T-helper 2 cell treated with Interferon-gamma antibody and Interleukin-4, amounts not matched to agents 100 ng/mL and 5 ng/mL, for 36 hours (primary cell): ENCODE results near the gene DENND1B. TPM values are rescaled to one million over a fixed set of nuclear protein-coding genes. Genes with fewer than 3 reads are reported as not detected.
"Not testable (repeated sequence)": the region's sequence is repeated elsewhere in the genome, so short reads cannot be mapped to it uniquely, and the experiment has no call there.

ENCODE experiments used
- intact Hi-C: fragments of 100-400 bp; cut with micrococcal nuclease; formaldehyde crosslinking; loops from one replicate; pipeline ENCODE4 v1.15.1; 2023
- total RNA-seq: library from RNA; stranded (reverse); gene quantifications from 2 replicates; pipeline ENCODE4 v1.2.3, GENCODE V29; 2022

The DENND1B gene
- total RNA-seq, 1 donor from 2014 or later: 55.9 TPM

DNA sequence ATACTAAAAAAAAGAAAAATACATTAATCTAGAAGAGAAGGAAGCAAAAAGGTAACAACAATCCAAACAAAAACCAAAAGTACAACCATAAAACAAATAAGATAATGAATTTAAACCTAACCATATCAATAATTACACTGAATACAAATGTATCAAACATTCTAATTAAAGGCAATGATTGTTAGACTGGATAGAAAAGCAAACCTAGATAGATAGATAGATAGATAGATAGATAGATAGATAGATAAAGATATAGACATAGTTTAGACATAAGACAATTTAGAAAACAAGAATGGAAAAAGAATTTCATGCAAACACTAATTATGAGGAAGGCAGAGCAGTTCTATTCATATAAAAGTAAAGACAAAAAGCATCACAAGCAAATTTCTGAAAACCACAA is 24.9 kb downstream of the DENND1B start:
- intact Hi-C loops: no loop called here

DNA sequence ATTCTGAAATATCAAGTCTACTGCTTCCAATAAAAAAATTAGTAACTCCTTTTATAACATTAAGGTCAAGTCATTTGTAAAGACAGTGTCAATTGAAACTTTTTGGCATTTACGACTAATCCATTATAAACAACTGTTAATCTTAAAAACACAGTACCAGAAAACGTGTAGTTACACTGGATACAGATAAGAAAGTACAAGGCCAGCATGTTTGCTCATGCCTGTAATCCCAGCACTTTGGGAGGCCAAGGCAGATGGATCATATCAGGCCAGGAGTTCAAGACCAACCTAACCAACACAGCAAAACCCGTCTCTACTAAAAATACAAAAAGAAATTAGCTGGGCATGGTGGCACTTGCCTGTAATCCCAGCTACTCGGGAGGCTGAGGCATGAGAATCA is 29.4 kb downstream of the DENND1B start:
- intact Hi-C loops: no loop called here

DNA sequence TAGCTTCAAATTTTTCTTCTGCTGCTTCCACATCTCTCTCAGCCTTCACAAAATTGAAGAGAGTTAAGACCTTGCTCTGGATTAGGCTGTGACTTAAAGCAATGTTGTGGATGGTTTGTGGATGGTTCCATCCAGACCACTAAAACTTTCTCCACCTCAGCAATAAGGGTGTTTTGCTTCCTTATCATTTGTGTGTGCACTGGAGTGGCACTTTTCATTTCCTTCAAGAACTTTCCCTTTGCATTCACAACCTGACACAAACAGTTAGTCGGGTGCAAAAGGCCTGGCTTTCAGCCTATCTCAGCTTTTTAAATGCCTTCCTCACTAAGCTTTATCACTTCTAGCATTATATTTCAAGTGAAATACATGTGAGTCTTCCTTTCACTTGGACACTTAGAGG is 30.3 kb downstream of the DENND1B start:
- intact Hi-C loops: loop anchor here (5.0 kb wide), 1 partner anchor 63 kb away; no protein-coding TSS in a partner anchor

DNA sequence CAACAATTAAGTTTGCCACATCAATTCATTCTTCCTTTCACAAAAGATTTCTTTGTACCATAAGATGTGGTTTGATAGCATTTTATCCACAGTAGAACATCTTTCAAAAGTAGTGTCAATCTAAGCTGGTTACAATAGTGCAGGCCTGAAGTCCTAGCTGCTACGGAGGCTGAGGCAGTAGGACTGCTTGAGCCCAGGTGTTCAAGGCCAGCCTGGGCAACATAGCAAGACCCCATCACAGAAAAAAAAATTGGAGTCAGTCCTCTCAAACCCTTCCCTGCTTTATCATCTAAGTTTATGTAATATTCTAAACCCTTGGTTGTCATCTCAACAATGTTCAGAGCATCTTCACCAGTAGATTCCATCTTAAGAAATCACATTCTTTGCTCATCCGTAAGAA is 31.7 kb downstream of the DENND1B start:
- intact Hi-C loops: loop anchor here (5.0 kb wide), 1 partner anchor 61 kb away; no protein-coding TSS in a partner anchor

DNA sequence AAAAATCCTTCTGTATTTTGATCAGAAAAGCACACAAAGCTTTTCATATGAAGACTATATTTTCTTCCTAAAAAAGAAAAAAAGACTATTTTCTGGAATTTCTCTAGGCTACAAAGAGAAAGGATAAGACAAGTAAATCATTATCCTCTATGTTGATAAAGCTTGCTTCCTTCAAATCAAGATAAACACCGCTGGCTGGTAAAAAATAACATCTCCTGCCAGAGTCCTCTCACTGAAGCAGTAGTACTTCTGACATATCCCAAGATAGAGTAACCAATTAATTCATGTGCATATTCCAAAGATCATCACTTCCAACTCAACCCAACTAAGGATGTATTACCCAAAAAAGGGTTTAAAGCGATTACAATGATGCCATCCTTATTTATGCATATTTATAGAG is 34.3 kb downstream of the DENND1B start:
- intact Hi-C loops: loop anchor here (5.0 kb wide), 1 partner anchor 59 kb away; no protein-coding TSS in a partner anchor

DNA sequence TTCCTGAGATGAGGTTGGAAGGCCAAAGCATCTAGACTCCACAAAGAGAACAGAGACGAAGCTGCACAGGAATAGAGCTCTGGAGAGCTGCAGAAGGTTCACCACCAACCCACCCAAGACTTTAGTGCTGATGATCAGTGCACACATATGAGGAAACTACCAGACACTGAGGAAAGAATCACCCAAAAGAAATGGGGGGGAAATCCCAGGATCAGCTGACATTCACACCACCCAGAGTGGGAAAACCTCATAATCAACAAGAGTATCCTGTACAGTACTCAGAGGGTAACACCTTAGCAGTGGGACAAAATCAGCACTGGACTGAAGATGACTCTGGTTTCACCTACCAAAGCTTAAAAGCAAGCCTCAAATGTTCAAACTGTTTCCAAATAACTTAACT is 36.4 kb downstream of the DENND1B start:
- intact Hi-C loops: loop anchor here (5.0 kb wide), 1 partner anchor 47 kb away; no protein-coding TSS in a partner anchor

DNA sequence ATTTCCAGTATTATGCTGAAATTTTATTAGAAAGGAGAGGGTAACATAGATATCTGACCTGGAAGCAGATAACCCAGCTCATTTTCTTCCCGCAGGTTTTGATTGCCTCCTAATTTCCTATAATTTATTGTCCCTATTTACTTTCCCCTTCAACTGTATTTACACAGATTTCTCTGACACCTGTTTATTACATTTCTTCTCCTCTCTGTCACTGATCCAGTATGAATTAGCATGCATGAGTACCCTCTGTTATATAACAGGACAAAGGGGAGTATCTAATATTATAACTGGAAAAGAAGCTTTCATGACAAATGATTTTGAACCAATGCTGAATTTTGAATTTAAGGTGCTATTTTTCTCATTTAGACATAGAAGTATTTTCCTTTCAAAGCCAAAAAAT is 37.4 kb downstream of the DENND1B start:
- intact Hi-C loops: loop anchor here (5.0 kb wide), 1 partner anchor 46 kb away; no protein-coding TSS in a partner anchor

DNA sequence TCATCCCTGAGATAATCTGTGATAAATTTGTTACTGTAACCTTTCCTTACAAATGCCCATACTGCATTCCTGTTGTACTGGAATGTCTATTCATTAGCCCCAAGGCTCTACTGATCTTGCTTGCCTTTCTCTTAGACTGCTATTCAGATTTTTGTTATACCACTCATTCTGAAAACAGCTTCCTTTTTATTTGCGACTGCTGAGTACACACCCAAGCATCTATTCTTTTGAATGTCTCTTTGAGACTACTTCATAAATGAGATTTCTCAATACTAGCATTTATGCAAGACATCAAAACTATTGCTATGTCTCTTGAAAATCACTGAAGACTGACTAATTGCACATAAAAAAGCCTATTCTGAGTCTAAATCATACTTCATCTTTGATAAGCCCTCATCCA is 38.6 kb downstream of the DENND1B start:
- intact Hi-C loops: loop anchor here (5.0 kb wide), 1 partner anchor 44 kb away; no protein-coding TSS in a partner anchor

DNA sequence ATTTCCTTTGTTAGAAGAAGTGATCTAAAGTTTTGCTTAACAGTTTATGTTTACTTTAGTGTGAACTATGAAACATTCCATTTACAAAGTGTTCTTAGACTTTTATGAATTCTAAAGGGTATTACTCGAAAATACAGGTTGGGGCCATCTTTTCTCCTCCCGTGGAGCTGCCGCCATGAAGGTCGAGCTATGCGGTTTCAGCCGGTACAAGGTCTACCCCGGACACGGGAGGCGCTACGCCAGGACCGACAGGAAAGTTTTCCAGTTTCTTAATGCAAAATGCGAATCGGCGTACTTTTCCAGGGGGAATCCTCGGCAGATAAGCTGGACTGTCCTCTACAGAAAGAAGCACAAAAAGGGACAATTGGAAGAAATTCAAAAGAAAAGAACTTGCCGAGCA is 39.8 kb downstream of the DENND1B start:
- intact Hi-C loops: loop anchor here (5.0 kb wide), 1 partner anchor 43 kb away; no protein-coding TSS in a partner anchor

DNA sequence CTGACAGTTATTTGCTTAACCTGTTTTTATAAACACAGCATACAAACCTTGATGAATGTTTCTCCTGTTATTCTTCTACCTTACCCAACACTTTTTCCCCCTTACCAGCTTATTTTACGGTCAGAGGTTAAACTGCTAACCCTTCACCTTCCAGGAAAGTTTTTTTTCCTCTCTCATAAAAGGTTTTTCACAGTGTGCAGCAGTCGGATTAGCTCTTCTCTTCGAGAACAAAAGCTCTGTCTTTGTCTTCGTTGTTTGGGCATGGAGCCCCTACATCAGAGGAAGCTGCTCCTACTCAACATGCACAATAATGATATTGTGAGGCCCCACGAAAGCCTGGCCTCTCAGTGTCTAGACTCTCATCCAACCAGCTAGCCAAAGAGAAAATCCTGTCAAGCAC is 42.0 kb downstream of the DENND1B start:
- intact Hi-C loops: no loop called here

DNA sequence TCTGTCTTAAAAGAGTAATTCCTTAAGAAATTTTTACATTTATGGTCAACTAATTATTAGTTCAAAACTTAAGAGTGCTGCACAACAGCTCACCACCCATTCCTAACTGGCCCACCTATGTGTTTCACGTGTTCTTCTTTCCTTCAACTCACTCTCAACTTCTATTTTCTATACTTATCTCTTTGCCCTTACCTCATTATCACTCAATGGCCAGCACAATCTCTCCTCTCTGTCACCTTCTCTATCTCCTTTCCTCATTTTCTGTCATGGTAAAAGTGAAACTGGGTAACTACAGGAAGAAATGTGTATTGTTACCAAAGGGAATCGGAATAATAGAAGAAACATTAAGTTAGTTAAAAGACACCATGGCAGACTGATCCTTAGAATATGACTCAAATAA is 43.1 kb downstream of the DENND1B start:
- intact Hi-C loops: no loop called here

DNA sequence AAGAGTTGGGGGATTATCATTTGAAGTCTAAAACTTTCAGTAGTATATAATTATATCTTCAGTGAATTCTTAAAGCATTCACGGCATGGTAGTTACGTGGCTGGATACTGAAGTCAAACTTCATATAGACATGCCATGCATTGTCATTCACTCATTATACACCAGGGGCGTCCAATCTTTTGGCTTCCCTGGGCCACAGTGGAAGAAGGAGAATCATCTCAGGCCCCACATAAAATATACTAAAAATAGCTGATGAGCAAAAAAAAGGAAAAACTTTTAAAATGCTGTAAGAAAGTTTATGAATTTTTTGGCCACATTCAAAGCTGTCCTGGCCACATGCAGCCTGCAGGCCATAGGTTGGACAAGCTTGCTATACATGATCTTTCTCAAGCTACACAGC is 43.8 kb downstream of the DENND1B start:
- intact Hi-C loops: no loop called here

DNA sequence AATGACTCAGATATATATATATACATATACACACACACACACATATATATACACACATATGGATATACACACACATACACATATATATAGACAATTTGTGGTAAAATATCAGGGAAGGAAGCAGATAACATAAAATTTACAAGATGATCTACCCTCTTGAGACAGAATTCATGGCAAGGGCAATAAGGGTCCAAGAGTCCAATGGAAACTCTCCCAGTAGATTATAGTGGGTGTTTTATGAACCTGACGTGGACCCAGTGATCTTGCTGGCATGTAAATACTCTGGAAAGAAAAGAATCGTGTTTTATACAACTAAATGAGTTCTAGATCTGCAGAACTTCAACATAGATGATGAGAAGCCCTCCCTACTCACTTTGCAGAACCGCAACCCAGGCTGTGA is 49.3 kb downstream of the DENND1B start:
- intact Hi-C loops: no loop called here

DNA sequence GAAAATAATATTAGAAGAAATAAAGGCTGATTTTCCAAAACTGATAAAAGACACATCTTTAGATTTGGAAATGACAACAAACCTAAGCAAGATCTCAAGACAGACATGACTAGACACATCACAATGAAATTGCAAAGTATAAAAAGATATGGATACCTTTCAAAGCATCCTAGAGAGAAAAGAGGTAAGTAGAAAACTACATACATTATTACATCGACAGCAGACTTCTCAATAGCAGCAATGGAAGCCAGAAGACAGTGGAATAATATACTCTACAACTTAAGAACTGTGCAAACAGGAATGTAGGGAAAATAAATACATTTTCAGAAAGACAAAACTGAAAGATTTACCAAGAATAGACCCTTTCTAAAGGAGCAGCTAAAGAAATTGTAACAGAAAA is 50.2 kb downstream of the DENND1B start:
- intact Hi-C loops: no loop called here

DNA sequence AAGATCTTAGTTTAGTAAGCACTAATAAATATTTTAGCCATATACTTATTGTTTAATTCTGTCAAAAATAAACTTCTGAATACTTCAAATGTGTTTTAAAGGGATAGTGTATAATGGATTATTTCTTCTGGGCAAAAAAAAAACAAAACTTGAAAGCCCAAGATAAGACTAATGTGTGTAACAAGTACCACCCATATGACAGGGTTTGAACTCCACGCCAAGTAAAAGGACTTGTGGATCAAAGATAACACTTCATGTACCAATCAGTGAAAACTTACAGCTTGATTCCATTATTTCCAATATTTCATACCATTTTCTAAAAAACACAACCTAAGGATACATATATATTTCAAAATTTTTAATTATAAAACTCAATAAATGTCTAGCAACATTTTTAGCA is 59.5 kb downstream of the DENND1B start:
- intact Hi-C loops: no loop called here

DNA sequence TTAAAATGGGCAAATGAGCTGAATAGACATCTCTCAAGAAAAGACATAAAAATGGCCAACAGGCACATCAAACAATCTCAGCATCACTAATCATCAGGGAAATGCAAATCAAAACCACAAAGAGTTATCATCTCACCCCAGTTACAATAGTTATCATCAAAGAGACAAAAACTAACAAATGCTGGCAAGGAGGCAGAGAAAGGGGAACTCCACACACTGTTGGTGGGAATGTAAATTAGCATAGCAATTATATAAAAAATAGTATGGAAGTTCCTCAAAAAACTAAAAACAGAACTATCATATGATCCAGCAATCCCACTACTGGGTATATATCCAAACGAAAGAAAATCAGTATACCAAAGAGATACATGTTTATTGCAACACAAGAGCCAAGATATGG is 68.7 kb downstream of the DENND1B start:
- intact Hi-C loops: no loop called here

DNA sequence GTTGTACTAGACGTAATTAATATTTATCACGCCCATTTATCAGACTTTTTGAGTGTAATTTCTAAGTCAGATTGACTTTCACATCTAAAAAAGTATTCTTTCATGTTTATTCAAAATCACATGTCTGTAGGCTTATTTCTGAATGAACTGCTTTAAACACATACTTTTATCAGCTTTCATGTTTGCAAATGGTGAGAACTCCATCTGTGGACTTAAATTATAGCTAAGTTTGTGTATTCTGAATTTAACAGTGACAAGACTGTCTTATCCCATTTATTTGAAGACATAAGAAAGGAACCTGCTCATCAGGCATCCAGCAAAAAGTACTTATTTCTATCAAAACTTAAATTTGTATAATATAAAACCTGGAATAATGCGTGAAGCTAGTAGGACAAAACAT is 69.3 kb downstream of the DENND1B start:
- intact Hi-C loops: no loop called here

DNA sequence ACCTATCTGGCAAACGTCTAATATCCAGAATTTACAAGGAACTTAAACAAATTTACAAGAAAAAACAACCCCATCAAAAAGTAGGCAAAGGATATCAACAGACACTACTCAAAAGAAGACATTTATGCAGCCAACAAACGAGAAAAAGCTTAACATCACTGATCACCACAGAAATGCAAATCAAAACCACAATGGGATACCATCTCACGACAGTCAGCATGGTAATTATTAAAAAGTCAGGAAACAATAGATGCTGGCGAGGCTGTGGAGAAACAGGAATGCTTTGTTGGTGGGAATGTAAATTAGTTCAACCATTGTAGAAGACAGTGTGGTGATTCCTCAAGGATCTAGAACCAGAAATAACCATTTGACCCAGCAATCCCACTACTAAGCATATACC is 74.6 kb downstream of the DENND1B start:
- intact Hi-C loops: not testable (repeated sequence)

DNA sequence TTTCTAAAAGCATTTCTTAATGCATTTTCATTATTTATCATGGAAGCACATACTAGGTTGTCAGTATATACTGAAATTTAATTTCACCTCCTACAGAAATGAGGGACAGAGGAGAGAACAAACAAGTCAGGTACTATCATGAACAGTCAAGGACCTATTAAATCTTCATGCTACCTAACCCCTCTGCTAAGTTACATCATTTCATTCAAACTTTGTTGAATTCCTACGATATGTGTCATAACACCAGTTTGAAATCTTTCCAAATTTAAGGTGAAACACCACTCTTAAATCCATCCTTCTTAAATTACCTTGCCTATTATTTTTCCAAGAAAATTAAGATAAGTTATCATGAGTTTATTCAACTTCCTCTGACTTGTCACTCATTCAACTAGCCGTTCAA is 78.9 kb downstream of the DENND1B start:
- intact Hi-C loops: no loop called here

DNA sequence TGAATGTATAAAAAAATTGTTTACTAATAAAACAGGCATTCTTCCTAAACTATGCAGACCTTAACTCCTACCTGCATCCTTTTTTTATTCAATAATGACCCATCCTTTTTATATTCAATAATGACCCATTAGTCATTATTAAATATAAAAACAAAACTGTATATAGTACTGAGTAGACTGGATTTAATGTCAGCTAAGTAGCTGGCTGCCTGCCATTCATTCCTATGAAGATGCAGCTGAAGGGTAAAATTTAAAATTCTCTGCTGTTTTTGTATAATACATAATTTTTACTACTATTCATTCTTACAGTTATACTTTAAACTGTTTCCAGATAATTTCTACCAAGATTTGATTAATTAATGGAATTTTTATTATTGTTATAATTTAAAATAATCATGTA is 79.3 kb downstream of the DENND1B start:
- intact Hi-C loops: no loop called here

DNA sequence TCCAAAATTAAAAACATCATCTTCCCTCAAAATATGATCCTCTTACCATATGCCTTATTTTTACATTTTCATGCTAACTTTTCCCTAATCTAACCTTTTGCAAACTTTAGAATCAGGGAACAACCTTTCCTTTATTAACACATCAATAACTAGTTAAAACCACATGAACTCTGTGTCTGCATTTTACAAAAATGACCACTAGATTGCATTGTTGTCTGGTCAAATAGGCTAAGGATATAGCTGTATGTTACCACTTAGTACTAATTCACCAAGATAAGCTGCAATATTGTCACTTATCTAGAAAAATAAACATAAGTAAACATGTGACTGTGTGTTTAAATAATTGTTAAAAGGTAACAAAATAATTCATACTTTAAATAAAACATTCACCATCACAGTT is 82.3 kb downstream of the DENND1B start:
- intact Hi-C loops: loop anchor here (5.0 kb wide), 1 partner anchor 44 kb away; no protein-coding TSS in a partner anchor

DNA sequence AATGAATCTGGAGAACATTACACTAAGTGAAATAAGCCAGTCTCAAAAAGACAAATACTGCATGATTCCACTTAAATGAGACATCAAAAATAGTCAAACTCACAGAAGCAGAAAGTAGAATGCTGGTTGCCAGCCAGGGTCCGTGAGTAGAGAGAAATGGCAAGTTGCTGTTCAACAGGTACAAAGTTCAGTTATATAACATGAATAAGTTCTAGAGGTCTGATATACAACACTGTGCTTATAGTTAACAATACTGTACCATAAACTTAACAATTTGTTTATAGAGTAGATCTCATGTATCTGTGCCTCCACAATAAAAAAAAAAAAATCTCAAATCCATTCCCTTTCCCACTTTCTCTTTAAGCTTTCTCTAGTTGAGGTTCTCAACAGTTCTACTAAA is 83.5 kb downstream of the DENND1B start:
- intact Hi-C loops: loop anchor here (5.0 kb wide), 1 partner anchor 45 kb away; no protein-coding TSS in a partner anchor

DNA sequence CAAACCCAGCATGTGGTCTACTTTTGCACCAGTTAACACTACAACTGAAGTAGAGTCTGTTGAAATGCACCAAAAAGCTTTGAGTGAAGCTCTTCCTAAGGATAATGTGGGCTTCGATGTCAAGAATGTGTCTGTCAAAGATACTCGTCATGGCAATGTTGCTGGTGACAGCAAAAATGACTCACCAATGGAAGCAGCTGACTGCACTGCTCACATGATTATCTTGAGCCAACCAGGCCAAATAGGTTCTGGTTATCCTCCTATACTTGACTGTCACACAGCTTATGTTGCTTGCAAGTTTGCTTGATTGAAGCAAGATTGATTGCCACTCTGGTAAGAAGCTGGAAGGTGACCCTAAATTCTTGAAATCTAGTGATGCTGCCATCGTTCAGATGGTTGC is 85.2 kb downstream of the DENND1B start:
- intact Hi-C loops: loop anchor here (5.0 kb wide), 1 partner anchor 47 kb away; no protein-coding TSS in a partner anchor

DNA sequence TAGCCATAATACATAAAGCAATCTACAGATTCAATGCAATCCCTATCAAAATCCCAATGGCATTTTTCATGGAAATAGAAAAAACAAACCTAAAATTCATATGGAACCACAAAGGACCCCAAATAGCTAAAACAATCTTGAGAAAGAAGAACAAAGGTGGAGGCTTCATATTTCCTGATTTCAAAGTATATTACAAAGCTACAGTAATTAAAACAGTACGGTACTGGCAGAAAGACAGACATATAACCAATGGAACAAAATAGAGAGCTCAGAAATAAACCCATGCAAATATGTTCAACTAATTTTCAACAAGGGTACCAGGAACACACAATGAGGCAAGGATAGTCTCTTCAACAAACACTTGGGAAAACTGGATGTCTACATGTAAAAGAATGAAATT is 87.0 kb downstream of the DENND1B start:
- intact Hi-C loops: loop anchor here (10.0 kb wide), 2 partner anchors 87 to 177 kb away; partner anchors contain the start of gene DENND1B
